ENCODE data around the gene CPLX1.
"Not testable (repeated sequence)": the region's sequence is repeated elsewhere in the genome, so short reads cannot be mapped to it uniquely, and the experiment has no call there.

CPLX1 gene

DNA sequence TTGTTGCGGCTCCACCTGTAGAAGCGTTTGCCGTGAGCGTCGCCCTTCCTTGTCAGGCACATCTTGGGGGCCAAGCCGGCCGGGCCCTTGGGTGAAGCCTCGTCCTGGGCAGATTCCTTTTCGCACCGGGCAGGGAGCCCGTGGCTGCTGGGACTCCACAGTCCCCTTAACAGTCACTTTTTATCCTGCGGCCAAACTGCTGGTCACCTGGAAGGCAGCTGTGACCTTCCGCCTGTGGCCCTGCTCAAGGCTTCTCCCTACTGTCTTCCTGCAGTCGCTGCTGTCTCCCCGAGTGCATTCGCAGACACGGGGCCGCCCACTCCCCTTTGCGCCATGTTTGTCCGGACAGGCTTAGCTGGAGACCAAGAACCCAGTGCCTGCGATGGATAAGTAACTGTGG is 65.3 kb downstream of the CPLX1 start:
- no peak for DNase-seq (ENCODE audit: low read depth in 2 of 2)

DNA sequence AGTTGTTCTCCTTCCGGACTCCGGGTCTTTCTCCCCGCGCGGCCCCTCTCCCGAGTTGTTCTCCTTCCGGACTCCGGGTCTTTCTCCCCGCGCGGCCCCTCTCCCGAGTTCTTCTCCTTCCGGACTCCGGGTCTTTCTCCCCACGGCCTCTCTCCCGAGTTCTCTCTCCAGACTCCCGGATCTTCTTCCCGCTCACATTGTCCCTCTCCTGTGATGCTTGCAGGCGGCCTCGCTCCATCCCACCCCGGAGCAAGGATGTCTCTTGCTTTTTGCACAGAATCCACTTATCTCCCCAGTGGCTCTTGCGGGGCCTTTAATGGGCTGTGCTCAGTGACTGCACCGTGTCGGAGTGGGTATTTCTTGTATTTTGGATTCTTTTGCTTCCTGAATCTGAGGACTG is 66.1 kb downstream of the CPLX1 start:
- not testable (repeated sequence) for DNase-seq (ENCODE audit: low read depth in 2 of 2)

DNA sequence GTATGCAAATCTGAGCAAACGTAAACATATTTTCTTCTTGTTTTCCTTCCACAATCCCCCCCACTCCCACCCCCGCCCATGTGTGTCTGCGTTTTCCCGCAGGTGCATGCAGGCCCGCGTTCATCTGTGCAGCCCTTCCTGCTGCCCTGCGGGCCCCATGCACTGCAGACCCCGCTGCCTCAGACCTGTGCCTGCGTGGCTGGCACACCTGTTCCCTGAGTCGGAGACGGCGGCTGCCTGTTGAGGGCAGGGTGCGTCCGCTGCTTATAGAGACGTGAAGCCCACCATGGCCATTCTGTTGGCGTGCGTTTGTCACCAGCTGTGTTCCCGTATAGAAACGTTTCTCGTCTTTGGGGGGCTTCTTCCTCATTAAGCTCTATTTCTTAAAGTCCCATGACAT is 68.8 kb downstream of the CPLX1 start:
- no peak for DNase-seq (ENCODE audit: low read depth in 2 of 2)

DNA sequence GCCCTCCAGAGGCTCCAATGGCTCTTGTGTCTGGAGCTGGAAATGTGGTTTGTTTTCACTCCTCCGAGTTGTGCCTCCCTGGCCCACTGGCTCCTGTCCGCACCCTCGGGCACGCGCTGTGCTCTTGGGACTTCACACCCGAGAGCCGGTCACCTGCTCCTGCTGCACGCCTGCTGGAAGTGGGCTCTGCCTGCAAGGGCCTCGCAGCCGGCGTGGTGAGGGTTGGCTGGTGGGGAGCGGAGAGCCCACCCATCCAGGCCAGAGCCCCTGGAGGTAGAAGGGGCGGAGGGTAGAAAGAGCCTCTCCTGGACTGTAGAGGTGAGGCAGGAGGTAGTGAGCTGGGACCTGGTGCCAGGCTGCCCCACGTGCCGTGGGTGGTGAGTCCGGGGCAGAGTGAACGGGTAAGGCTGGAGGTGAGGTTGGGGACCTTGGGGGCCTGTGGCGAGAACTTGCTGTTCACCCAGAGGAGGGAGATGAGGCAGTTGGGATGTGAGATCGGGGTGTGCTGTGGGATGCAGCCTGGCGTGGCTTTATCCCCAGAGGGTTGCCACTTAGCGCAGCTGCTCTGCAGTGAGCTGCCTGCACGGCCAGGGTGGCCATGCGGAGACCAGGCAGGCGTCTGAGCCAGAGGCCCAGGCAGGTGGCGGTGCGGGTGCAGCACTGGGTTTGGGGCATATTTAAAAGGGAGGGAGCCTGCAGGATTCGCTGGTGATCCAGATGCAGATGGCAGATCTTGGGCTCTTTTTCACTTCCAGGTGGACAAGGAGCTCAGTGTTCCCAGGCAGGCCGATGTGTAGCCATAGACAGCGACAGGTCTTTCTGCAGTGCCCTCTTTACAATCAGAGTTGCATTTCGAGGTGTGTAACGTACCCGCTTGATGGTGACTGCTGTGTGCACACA is 71.5 kb downstream of the CPLX1 start:
- DNase-seq (ENCODE audit: low read depth in 2 of 2): no peak

DNA sequence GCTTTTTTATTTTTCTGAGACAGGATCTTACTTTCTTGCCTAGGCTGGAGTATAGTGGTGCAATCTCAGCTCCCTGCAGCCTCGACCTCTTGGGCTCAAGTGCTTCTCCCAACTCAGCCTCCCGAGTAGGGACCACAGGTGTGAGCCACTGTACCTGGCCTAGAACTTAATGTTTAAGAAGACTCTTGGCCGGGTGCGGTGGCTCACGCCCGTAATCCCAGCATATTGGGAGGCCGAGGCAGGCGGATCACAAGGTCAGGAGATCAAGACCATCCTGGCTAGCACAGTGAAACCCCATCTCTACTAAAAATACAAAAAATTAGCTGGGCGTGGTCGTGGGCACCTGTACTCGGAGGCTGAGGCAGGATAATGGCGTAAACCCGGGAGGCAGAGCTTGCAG is 72.7 kb downstream of the CPLX1 start:
- not testable (repeated sequence) for DNase-seq (ENCODE audit: low read depth in 2 of 2)

DNA sequence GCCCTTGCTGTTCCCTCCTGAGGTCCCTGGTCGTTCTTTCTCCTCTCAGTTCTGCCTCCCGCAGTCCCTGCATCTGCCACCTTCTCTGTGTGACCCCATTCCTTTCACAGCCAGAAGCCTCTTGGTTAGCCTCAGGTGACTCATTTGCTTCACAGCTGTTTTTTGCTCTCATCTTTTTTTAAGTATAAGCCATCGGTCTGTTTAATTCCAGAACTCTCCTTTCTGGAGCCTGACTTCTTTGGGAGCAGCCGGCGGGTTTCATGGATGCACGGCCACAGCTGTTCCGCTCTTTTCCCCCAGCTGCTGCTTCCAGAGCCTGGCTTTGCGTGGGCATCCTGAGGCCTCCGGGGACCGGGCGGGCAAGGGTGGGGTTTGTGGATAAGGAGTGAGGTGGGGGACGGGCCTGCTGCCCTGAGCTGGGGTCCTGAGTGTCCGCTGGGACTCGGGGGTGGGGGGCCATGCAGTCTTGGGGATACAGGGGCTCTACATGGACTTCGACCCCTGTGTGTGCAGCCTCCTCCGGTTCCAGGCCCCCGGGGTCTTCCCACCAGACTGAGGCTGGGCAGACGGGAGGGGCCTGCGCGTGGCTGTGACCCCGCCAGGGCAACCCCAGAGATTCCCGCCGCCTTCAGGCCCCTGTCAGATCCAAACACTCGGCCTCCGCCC is 73.6 kb downstream of the CPLX1 start:
- DNase-seq (ENCODE audit: low read depth in 2 of 2): no peak

DNA sequence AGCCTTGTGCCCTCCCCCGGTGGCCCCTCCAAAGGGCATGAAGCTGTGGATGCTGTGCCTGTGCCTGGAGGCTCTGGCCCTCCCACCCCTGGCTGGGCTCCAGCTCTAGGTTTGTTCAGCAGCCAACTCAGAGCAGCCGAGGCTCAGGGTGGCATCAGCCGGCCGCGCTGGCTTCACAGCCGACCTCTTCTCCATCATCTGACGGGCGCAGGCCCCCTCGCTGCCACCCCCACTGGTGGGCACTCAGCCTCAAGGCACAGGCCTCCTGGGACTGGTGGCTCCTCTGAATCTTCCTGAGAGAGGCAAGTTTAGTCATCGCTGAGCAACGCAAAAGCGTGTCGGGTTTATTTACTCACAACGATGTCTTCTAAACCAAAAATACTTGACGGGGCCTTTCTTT is 74.3 kb downstream of the CPLX1 start:
- DNase-seq (ENCODE audit: low read depth in 2 of 2): no peak

DNA sequence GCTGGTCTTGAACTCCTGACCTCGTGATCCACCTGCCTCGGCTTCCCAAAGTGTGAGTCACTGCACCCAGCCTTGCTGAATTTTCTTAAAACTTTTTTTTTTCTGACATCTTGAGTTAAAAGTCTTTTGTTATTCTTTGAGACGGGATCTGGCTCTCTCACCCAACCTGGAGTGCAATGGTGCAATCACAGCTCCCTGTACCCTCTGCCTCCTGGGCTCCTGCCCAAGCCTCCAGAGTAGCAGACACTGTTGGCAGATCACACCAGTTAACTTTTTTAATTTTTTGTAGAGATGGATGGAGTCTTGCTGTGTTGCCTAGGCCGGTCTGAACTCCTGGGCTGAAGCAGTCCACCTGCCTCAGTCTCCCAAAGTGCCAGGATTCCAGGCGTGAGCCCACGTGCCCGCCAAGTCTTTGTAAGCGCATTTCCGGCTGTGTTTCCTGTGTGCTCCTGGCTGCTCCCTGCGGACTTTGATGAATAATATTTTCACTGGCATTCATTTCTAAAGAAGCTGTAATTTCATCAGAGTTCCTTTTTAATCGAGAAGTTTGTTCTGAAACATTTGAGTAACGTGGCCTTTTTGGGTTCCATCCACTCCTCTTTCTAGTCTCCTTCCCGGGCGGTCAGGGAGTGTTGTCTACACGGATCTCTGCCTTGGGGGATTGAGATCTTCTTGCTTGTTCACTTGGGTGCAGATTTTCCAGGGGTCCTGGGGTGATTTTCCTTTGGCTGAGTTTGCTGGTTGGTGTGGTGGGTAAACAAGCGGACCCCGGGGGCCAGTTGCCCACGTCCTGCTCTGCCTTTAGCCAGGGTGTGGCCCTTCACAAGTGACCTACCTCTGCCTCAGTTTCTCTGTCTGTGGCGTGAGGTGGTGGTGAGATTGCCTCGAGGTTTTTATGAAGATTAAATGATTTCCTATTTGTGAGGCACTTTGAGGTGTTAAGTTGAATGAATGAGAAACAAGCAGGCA is 75.9 kb downstream of the CPLX1 start:
- no peak for DNase-seq (ENCODE audit: low read depth in 2 of 2)

DNA sequence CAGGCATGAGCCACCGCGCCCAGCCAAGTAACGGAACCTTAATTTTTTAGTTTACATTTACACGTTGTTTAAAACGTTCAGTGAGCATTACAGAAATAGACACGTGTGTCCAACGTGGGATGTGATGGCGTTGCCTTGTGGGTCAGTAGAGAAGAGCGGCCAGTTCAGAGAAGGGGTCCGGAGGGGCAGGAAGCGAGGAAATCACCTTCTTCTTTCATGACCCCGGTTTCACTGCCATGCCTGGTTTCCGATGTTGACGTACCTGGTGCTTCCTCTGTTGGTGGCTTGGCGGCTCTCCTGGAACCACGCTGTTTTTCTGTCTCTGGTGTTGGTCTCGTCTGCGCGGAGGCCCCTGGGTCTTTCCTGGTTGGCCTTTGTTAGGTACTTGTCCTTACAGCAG is 77.5 kb downstream of the CPLX1 start:
- DNase-seq (ENCODE audit: low read depth in 2 of 2): no peak

DNA sequence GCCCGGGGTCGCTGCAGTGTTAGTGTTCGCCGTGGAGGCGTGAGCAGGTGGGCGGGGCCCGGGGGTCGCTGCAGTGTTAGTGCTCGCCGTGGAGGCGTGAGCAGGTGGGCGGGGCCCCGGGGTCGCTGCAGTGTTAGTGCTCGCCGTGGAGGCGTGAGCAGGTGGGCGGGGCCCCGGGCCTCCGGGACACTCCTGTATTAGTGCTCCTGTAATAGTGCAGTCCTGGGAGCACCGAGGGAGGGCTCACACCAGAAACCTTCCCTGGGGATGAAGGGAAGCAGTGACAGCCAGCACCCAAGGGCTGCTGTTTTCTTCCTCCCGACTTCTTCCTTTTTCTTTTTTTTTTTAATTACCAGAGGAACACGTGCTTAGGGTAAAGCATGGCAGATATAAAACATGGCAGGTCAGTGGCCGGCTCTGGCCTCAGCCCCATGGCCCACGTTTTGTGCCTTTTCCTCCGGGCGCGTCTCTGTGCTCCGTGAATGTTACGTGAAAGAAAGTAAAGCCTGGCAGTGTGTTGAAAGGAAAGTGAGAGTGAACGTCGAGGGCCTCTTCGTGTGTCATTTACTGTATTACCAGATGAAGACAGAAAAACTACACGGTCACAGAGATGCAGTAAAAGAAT is 78.3 kb downstream of the CPLX1 start:
- DNase-seq (ENCODE audit: low read depth in 2 of 2): no peak

DNA sequence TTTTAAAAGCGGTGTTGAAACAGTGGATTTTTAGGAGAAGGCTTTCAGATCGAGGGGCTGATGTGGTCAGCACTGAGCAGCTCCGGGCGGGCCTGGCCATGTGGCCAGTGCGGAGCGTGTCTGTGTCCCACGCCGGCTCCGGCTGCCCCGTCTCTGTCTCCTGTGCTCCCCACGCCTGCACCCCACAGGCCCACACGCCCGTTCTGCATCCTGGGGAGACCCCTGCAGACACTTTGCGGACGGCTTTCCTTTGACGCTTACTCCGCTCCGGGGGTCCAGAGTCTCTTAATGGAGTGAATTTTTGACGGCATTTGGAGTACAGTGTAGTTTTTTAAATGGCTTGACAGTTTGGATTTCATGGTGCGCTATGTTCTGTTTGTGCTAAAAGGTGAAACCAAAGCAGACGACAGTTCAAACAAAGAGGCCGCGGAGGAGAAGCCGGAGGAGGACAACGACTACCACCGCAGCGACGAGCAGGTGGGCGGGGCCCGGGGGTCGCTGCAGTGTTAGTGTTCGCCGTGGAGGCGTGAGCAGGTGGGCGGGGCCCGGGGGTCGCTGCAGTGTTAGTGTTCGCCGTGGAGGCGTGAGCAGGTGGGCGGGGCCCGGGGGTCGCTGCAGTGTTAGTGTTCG is 81.6 kb downstream of the CPLX1 start:
- DNase-seq (ENCODE audit: low read depth in 2 of 2): no peak

DNA sequence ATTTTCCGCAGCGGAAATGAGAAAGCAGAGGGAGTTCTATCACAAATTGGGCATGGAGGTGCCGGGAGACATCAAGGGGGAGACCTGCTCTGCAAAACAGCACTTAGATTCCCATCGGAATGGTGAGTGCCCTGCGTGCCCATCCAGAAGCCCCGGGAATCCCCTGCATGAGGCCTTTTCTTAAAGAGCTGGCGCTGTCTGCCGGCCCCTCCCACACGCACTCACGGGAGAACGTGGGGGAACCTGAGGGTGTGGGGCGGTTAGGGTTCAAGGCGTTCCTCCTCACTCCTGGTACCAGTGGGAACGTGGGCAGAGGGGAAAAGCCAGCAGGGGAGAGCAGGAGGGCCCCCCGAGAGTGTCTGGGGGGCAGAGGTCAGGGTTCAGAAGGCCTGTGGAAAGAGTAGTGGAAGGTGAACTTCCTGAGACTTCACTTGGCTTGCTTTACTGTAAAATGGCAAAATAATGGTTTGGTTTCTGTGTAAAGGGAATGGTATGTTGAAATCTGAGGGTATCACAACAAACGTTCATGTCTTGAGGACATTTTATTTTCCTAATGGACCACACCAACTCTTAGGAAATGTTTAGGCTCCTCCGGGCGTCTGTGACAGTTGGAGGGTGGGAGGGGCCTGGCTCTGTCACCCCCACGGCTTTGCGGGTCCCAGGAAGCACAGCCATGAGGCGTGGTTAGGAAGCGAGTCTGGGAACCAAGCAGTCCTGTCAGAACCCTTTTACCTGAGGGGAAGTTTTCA is 82.3 kb downstream of the CPLX1 start:
- no peak for DNase-seq (ENCODE audit: low read depth in 2 of 2)

DNA sequence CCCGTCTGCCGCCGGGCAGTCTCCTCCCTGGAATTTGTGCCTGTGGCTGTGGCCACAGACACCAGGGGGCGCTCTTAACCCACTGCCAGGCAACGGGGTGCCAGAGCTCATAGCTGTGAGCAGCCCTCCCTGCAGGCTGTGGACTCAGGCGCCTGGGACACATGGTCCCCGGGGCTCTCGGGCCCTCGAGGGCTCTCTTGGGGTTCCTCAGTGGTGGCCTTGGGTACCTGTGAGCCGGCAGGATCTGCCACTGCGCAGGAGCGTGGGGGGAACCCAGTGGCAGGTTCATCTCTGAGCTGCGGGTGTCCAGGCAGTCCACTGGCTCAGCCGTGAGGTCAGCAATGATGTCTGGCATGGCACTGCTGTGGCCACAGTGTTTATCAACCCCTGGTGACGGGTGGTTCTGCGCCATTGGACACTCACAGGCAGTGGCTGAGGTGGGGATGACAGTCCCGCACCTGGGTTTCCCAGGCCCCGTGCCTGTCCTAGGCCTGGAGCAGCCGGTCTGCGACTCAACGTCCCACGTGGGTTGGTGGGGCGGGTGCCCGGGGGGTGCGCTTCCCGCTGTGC is 83.1 kb downstream of the CPLX1 start:
- peak; percentile 50 to 58 for DNase-seq (ENCODE audit: low read depth in 2 of 2)

DNA sequence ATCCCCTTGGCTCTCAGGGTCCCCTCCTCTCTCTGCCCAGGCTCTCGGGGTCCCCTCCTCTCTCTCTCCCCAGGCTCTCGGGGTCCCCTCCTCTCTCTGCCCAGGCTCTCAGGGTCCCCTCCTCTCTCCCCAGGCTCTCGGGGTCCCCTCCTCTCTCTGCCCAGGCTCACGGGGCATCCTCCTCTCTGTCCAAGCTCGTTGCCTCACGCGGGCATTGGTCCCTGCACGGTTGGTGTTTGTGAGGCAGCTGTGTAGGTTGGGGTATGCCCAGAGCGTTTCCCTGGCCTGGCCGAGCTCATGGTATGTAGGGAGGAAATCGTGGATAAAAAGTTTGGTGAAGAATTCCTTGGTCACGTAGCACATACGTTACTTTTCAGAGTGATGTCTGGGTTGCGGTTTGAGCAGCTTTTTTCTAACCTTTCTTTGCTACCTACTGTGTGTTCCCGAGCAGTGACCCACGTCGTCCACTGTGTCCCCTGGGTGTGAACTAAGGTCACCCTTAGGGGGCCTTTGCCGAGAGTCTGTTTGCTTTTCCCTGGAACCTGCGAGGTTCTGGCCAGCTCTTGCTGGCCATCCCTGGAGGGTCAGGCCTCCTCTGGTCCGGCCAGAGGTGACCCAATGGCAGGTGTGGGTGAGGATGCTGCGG is 83.7 kb downstream of the CPLX1 start:
- no peak for DNase-seq (ENCODE audit: low read depth in 2 of 2)

DNA sequence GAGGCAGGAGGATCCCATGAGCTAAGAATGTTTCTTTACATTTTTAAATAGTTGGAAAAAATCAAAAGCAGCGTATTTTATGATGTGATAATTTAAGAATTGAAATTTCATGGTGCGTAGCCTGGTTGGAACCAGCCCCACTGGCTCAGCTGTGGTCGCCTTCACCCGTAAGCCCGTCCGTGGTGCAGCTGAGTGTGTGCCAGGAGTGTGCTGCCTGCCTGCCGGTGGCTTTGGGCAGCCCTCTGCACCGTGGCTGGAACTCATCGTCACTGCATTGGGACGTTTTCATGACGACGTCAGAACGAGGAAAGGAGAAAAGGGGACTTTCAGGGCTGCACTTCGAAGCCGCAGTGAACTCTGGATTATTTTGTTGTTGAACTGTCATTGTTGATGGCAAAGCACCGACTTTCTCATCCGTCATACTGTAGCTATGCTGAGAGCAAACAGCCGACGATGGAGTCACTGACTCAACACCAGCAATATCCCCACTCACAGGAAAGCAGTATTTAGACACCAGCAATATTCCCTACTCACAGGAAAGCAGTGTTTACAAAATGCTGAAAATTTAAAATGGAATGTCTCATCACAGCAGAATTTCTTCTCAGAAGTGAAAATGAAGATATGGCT is 85.2 kb downstream of the CPLX1 start:
- DNase-seq (ENCODE audit: low read depth in 2 of 2): no peak

DNA sequence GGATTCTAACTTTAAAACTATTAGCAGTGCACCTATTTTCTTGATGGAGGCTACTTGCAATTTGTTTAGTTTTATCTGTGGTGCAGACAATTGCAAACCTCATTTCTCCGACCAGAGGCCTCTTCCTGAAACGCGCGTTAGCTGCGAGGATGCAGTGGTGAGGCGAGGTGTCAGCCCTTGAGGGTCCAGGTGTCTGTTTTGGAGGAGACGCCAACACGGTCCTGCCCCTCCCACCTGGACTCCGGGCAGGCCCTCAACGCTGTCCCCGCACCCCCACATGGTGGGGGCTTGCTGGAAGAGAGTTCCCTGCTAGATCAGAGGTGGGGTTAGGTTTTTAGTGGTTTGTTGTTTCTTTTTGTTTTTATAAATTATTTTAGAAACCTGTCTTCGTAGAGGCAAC is 85.9 kb downstream of the CPLX1 start:
- DNase-seq (ENCODE audit: low read depth in 2 of 2): no peak

DNA sequence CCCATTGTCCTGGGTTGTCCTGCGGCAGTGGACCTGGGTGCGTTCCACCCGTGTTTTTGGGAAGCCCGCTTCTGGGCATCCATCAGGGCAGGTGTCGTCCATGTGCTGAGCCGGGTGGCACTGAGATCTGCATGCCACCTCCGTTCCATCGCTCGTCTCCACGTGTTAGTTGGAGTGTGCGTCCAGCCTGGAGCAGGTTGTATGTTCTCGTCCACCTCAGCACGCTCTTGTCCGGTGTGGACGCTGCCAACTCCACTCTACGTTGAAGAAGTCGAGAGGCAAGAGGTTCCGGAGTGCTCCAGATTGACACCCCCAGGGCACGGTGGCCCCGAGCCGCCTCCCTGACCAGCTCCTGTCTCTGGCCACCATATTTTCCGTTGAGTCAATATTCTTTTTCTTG is 86.4 kb downstream of the CPLX1 start:
- no peak for DNase-seq (ENCODE audit: low read depth in 2 of 2)

DNA sequence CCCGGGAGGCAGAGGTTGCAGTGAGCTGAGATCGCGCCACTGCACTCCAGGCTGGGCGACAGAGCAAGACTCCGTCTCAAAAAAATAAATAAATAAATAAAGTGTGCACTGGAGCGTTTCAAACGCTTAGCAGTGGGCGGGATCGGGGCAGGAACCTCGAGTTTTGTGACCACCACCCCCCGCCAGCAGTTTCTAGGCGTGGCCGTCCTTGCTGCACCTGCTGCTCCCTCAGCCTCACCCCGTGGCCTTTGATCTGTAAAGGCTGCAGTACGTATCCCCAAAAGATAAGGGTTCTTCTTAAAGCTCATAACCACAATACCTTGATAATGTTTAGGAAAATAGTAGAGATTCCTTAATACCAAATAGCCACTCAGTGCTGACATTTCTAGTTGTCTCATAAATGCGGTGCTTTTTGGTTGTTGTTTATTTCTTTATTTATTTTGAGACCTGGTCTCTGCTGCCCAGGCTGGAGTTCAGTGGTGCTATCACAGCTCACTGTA is 87.1 kb downstream of the CPLX1 start:
- no peak for DNase-seq (ENCODE audit: low read depth in 2 of 2)

DNA sequence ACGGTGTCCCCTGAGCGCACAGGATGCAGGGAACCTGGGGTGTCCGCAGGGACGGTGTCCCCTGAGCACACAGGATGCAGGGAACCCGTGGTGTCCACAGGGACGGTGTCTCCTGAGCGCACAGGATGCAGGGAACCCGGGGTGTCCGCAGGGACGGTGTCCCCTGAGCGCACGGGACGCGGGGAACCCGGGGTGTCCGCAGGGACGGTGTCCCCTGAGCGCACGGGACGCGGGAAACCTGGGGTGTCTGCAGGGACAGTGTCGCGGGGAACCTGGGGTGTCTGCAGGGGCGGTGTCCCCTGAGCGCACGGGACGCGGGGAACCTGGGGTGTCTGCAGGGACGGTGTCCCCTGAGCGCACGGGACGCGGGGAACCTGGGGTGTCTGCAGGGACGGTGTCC is 89.4 kb downstream of the CPLX1 start:
- not testable (repeated sequence) for DNase-seq (ENCODE audit: low read depth in 2 of 2)

Measured in activated CD8-positive, alpha-beta memory T cell treated with anti-CD3 and anti-CD28 coated beads for 4 hours (primary cell).